22Rv1 (cell line): ENCODE data around the gene FAM193B.

Source experiments
- CTCF ChIP-seq: fragments of 450-650 bp; IDR thresholded peaks from 2 replicates; pipeline ENCODE4 v1.5.1; 2017; ENCODE audit warnings: mild to moderate bottlenecking
- ZFX ChIP-seq: fragments of 450-650 bp; IDR thresholded peaks from 2 replicates; pipeline ENCODE4 v1.6.1; 2017; ENCODE audit warnings: antibody characterized with exemption, borderline replicate concordance

GRCh38 chr5:177539411-177539810, 15.0 kb downstream of the FAM193B start:
- no peak for TF ChIP-seq CTCF
- TF ChIP-seq ZFX: no peak
